Activated CD4-positive, alpha-beta memory T cell treated with anti-CD3 and anti-CD28 coated beads, Interleukin-2, amount 10 ng/mL, durations not matched to agents 7 days and 5 days (primary cell): ENCODE data around the gene TANGO6. TPM values are rescaled to one million over a fixed set of nuclear protein-coding genes. Genes with fewer than 3 reads are reported as not detected.
"Not testable (repeated sequence)": the region's sequence is repeated elsewhere in the genome, so short reads cannot be mapped to it uniquely, and the experiment has no call there.

ENCODE experiments used
- CTCF ChIA-PET: fragments of 350-600 bp; sonication (Branson Sonifier 250); formaldehyde crosslinking; loops from one replicate; lab custom pipeline; 2021; ENCODE audit warnings: antibody characterized with exemption, inconsistent platforms; lab: Charles Lee
- POLR2A ChIA-PET: fragments of 350-600 bp; sonication (Branson Sonifier 250); formaldehyde crosslinking; loops from one replicate; lab custom pipeline; 2021; ENCODE audit warnings: antibody characterized with exemption; lab: Charles Lee
- DNase-seq: peaks from one replicate; pipeline ENCODE4 v3.0.0-alpha.2; 2020
- H3K27ac Mint-ChIP-seq: one replicate; pipeline ENCODE4 v1.8.0; 2021; ENCODE audit warnings: mild to moderate bottlenecking, mixed read lengths
- H3K27me3 Mint-ChIP-seq: one replicate; pipeline ENCODE4 v1.8.0; 2021; ENCODE audit warnings: mixed read lengths
- H3K36me3 Mint-ChIP-seq: one replicate; pipeline ENCODE4 v1.8.0; 2021; ENCODE audit warnings: low read depth, mixed read lengths
- H3K4me1 Mint-ChIP-seq: one replicate; pipeline ENCODE4 v1.8.0; 2021; ENCODE audit warnings: mixed read lengths
- H3K4me3 Mint-ChIP-seq: one replicate; pipeline ENCODE4 v1.8.0; 2021; ENCODE audit warnings: mild to moderate bottlenecking, mixed read lengths
- H3K9me3 Mint-ChIP-seq: one replicate; pipeline ENCODE4 v1.8.0; 2021; ENCODE audit warnings: mixed read lengths
- total RNA-seq, 2 experiments: library from RNA; stranded (reverse); gene quantifications; one replicate each; pipeline ENCODE4 v1.2.3, GENCODE V29; 2021

Gene TANGO6
- total RNA-seq, 2 experiments from 2014 or later, result 20.7 to 22.3 TPM

DNA sequence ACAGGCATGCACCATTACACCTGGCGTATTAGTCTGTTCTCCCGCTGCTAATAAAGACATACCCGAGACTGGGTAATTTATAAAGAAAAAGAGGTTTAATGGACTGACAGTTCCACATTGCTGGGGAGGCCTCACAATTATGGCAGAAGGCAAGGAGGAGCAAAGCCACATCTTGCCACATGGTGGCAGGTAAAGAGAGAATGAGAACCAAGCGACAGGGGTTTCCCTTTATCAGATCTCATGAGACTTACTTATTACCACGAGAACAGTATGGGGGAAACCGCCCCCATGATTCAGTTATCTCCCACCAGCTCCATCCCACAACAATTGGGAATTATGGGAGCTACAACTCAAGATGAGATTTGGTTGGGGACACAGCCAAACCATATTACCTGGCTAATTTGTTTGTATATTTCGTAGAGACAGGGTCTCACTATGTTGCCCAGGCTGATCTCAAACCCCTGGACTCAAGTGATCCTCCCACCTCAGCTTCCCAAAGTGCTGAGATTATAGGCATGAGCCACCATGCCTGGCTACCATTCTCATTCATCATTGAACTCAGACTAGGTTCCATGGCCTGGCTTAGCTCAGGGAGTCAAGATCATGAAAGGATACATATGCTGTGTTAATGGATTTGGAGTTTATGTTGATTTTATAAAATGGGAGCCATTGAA is 147.0 kb downstream of the TANGO6 start:
- H3K9me3 Mint-ChIP-seq, H3K4me3 Mint-ChIP-seq, CTCF ChIA-PET, DNase-seq, H3K27ac Mint-ChIP-seq, H3K36me3 Mint-ChIP-seq, H3K4me1 Mint-ChIP-seq, POLR2A ChIA-PET, H3K27me3 Mint-ChIP-seq: not testable (repeated sequence)

DNA sequence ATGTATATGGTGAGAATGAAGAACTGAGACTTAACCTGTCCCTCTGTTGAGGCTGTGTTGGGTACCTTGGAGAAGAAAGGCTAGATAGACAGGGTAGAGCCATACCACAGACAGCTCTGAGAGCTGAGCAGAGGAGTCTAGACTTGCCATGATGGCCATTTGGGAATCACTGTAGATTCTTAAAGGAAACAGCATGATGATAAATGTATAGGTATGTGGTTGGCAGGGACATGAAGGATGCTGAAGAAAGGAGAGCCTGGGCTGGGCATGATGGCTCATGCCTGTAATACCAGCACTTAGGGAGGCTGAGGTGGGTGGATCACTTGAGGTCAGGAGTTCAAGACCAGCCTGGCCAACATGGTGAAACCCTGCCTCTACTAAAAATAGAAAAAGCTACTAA is 147.7 kb downstream of the TANGO6 start:
- CTCF ChIA-PET, result no interaction called here
- Mint-ChIP-seq H3K36me3 (no peaks in the 10 kb centered on the region), H3K27ac (no peak overlapping the region), H3K4me1 (no peaks in the 10 kb centered on the region), H3K9me3 (no peaks in the 10 kb centered on the region), H3K27me3 (no peaks in the 10 kb centered on the region), H3K4me3 (no peak overlapping the region)
- POLR2A ChIA-PET, result no interaction called here
- no peak for DNase-seq

DNA sequence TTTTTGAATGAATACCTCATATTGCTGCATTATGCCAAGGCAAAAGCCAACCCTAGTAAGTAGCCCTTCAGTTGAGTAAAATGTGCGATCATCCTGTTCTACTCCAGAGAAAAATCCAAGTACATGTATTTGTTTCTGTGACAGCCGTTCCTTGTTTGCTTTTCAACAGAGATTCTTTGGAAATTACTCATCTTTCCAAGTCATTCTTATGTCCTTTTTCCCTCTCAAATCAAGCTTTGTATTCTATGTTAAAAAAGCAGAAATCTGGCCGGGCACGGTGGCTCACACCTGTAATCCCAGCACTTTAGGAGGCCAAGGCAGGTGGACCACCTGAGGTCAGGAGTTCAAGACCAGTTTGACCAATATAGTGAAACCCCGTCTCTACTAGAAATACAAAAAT is 149.2 kb downstream of the TANGO6 start:
- no peaks in the 10 kb centered on the region for H3K9me3 Mint-ChIP-seq
- no peak overlapping the region for H3K4me3 Mint-ChIP-seq
- H3K4me1 Mint-ChIP-seq, result no peaks in the 10 kb centered on the region
- H3K36me3 Mint-ChIP-seq, result peaks cover 7% of the 10 kb centered on the region
- ChIA-PET CTCF (no interaction called here), POLR2A (no interaction called here)
- H3K27ac Mint-ChIP-seq, result no peak overlapping the region
- no peaks in the 10 kb centered on the region for H3K27me3 Mint-ChIP-seq
- no peak for DNase-seq

DNA sequence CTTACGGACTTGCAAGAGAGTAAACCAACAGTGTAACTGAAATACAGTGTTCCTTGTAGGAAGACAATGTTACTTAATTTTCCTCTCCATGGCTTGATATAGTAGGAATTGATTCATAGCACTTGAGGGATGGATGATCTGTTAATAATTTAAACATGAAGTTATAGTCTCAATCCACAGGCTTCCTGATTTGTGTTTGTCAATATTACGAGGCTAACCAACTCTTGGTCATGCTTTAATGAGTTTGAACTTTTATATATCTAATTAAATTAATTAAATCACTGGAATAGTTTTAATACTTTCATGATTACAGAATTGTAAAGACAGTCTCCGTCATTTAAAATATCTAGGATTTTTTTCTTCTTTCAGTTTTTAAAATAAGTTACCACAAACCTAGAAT is 150.1 kb downstream of the TANGO6 start:
- H3K27ac Mint-ChIP-seq, result no peak overlapping the region
- H3K9me3 Mint-ChIP-seq, result no peaks in the 10 kb centered on the region
- CTCF ChIA-PET, result no interaction called here
- H3K4me1 Mint-ChIP-seq, result no peaks in the 10 kb centered on the region
- POLR2A ChIA-PET, result no interaction called here
- peaks cover 7% of the 10 kb centered on the region for H3K36me3 Mint-ChIP-seq
- H3K27me3 Mint-ChIP-seq, result no peaks in the 10 kb centered on the region
- no peak for DNase-seq
- H3K4me3 Mint-ChIP-seq, result no peak overlapping the region

DNA sequence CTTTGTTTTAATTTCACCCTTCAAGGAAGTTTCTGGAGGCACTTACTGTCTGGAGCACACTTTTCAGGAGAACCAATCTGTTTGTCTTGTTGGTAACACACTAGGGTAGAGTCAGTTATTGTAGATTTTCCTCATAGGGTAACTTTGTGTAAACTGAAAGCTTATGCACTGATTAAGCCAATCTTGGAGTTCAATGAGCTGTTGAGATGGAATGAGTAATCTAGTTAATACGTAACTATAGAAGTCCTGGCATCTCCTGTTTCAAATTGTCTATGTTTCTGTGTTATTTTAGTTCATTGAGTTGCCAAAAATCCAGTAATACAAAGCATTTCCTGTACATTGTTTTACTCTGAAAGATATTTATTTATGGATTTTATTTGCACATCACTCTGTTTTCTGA is 150.6 kb downstream of the TANGO6 start:
- DNase-seq, result no peak
- POLR2A ChIA-PET, result no interaction called here
- Mint-ChIP-seq H3K4me1 (no peaks in the 10 kb centered on the region), H3K27me3 (no peaks in the 10 kb centered on the region), H3K4me3 (no peak overlapping the region), H3K27ac (no peak overlapping the region), H3K36me3 (peaks cover 7% of the 10 kb centered on the region), H3K9me3 (no peaks in the 10 kb centered on the region)
- CTCF ChIA-PET, result no interaction called here

DNA sequence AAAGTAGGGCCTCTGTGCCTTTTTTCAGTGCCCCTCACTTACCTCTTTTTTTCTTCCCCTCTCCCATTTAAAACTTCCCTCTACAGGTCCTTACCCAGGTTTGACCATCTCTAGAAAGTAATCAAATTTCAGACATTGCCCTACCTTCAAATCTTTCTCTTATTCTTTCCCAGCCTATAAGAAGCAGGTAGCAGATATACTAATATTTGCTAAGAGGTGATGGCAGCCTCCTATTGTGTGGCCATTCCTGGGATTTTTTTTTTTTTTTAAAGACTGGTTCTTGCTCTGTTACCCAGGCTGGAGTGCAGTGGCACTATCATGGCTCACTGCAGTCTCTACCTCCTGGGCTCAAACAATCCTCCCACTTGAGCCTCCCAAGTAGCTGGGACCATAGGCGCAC is 151.0 kb downstream of the TANGO6 start:
- Mint-ChIP-seq H3K4me1 (no peaks in the 10 kb centered on the region), H3K27ac (no peak overlapping the region), H3K27me3 (no peaks in the 10 kb centered on the region), H3K36me3 (peaks cover 7% of the 10 kb centered on the region), H3K9me3 (no peaks in the 10 kb centered on the region), H3K4me3 (no peak overlapping the region)
- CTCF ChIA-PET, result interaction anchor here (0.6 kb wide), 1 partner anchor 27 kb away, joined by 3 read pairs; no protein-coding TSS in a partner anchor
- no peak for DNase-seq
- POLR2A ChIA-PET, result no interaction called here

DNA sequence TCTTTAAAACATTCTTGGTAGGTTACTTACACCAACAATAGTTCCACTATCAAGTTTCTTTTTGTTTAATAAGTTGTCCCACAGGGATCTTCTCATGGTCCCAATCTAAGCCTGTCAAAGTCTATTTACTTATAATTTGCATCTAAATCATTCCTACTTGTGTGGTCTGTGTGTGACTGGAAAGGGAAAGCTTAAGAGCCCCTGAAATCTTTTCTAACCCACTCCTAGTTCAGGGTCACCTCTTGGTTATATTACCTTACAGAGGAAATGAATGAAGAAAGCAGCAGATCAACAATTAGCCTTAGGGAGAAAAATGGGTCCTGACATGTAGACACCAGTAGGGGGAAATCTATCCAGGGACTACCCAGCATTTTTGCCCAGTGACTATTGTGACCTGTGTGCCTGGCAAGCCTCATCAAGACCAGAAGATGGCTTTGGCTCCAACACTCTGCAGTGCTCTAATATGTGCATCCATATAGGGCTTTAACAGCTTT is 151.7 kb downstream of the TANGO6 start:
- CTCF ChIA-PET, result no interaction called here
- Mint-ChIP-seq H3K4me1 (no peaks in the 10 kb centered on the region), H3K27me3 (no peaks in the 10 kb centered on the region), H3K27ac (no peak overlapping the region), H3K36me3 (peaks cover 7% of the 10 kb centered on the region), H3K4me3 (no peak overlapping the region), H3K9me3 (no peaks in the 10 kb centered on the region)
- POLR2A ChIA-PET, result no interaction called here
- DNase-seq, result no peak

DNA sequence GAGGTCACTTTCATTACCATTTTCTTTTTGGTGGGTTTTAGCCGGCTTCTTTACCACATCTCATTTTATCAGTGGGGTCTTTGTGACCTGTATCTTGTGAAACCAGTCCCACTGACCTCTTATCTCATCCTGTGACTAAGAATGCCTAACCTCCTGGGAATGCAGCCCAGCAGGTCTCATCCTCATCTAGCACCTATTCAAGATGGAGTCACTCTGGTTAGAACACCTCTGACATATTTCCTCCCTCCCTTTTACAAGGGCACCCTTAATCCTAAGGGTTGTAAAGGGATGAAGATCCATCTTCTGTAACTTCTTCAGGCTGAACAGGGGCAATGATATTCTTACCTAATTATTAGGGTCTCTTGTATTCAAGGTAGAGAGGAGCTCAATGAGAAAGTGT is 154.2 kb downstream of the TANGO6 start:
- POLR2A ChIA-PET, result no interaction called here
- CTCF ChIA-PET, result no interaction called here
- no peaks in the 10 kb centered on the region for H3K27me3 Mint-ChIP-seq
- DNase-seq, result no peak
- H3K4me1 Mint-ChIP-seq, result no peaks in the 10 kb centered on the region
- H3K9me3 Mint-ChIP-seq, result peaks cover 4% of the 10 kb centered on the region
- H3K4me3 Mint-ChIP-seq, result no peak overlapping the region
- no peak overlapping the region for H3K27ac Mint-ChIP-seq
- H3K36me3 Mint-ChIP-seq, result peaks cover 17% of the 10 kb centered on the region

DNA sequence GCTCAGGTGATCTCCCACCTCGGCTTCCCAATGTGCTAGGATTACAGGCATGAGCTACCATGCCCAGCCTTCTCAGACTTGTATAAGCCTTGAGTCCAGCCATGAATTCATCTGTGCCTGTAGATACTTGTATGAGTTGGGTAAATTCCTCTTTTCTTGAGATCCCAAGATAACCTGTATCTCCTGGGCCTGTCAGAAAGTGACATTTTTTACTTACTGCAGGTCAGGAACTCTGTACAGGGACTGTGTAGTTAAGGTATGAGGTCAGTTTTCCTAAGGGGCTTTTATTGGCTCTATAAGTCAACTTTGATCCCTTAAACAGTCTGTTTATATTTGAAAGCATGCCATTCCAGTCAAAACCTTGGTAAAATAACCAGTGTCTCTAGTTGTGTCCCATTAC is 155.8 kb downstream of the TANGO6 start:
- peaks cover 26% of the 10 kb centered on the region for H3K36me3 Mint-ChIP-seq
- CTCF ChIA-PET, result no interaction called here
- POLR2A ChIA-PET, result no interaction called here
- H3K27ac Mint-ChIP-seq, result no peak overlapping the region
- peaks cover 12% of the 10 kb centered on the region for H3K9me3 Mint-ChIP-seq
- DNase-seq, result no peak
- H3K4me1 Mint-ChIP-seq, result no peaks in the 10 kb centered on the region
- H3K4me3 Mint-ChIP-seq, result no peak overlapping the region
- no peaks in the 10 kb centered on the region for H3K27me3 Mint-ChIP-seq

DNA sequence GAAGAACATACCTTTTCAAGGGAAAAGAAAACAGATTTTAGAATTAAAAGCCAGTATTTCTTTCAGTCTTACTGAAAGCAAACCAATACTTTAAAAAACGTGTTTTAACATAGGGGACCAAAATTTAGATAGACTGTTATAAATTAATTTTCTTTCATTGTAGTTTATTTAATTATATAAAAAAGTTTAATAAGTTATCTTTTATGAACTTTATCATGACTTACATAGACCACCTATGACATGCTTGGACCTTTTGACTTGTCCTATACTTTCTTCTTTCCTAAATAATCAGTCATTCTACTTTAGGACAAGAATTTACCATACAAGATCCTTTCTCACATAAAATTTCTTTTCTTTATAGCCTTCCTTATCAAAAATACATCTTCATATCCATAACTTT is 160.2 kb downstream of the TANGO6 start:
- CTCF ChIA-PET, result no interaction called here
- no peak overlapping the region for H3K4me3 Mint-ChIP-seq
- H3K9me3 Mint-ChIP-seq, result peaks cover 12% of the 10 kb centered on the region
- peaks cover 21% of the 10 kb centered on the region for H3K36me3 Mint-ChIP-seq
- no peaks in the 10 kb centered on the region for H3K4me1 Mint-ChIP-seq
- no peaks in the 10 kb centered on the region for H3K27me3 Mint-ChIP-seq
- no peak overlapping the region for H3K27ac Mint-ChIP-seq
- no peak for DNase-seq
- POLR2A ChIA-PET, result no interaction called here

DNA sequence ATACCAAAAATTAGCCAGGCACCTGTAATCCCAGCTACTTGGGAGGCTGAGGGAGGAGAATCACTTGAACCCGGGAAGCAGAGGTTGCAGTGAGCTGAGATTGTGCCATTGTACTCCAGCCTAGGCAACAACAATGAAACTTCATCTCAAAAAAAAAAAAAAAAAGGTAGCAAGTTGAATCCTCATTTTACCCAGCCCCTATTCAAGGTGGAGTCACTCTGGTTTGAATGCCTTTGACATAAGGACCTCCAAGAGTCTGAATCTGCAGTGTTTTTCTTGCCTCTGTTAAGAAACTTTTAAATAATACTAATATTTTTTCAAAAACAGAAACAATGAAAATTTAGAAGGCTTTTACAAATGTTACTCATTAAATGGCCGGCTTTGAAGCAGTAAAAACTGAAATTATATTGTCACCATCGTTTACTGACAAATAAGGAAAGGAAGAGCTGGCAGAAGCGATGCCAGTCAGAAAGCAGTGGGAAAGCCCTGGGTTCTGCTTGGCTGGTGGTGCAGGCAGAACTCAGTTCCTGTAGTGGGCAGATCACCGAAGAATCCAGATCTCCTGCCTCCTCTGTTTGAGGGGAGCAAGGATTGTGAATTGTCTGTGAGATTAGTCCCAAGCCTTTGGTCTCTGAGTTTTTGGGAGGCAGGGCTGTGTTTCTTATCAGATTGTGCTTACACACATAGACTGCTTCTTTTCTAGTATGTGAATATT is 162.5 kb downstream of the TANGO6 start:
- ChIA-PET CTCF (no interaction called here), POLR2A (no interaction called here)
- peaks cover 12% of the 10 kb centered on the region for H3K9me3 Mint-ChIP-seq
- DNase-seq, result no peak
- H3K27ac Mint-ChIP-seq, result no peak overlapping the region
- H3K27me3 Mint-ChIP-seq, result no peaks in the 10 kb centered on the region
- no peak overlapping the region for H3K4me3 Mint-ChIP-seq
- H3K36me3 Mint-ChIP-seq, result peaks cover 21% of the 10 kb centered on the region
- H3K4me1 Mint-ChIP-seq, result no peaks in the 10 kb centered on the region

DNA sequence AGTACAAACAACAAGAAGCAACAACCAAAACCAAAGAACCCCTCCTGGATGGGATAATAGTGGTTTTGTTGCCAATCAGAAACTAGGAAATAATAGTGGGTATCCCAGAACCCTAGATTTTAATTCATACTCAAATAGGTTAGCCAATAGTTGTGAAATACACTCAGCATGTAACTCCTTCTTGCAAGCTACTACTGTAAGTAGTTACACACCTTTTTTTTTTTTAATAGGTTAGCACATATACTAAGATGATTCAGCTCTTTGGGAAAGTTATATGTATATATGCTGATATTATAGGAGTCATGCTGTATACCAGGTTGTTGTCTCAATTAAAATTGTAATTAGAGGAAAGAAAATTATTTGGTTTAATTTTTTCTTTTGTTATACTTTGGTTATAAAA is 169.6 kb downstream of the TANGO6 start:
- H3K36me3 Mint-ChIP-seq, result peaks cover 5% of the 10 kb centered on the region
- no peak overlapping the region for H3K4me3 Mint-ChIP-seq
- DNase-seq, result no peak
- H3K4me1 Mint-ChIP-seq, result peaks cover 4% of the 10 kb centered on the region
- ChIA-PET POLR2A (no interaction called here), CTCF (no interaction called here)
- H3K9me3 Mint-ChIP-seq, result no peaks in the 10 kb centered on the region
- no peaks in the 10 kb centered on the region for H3K27me3 Mint-ChIP-seq
- H3K27ac Mint-ChIP-seq, result no peak overlapping the region

DNA sequence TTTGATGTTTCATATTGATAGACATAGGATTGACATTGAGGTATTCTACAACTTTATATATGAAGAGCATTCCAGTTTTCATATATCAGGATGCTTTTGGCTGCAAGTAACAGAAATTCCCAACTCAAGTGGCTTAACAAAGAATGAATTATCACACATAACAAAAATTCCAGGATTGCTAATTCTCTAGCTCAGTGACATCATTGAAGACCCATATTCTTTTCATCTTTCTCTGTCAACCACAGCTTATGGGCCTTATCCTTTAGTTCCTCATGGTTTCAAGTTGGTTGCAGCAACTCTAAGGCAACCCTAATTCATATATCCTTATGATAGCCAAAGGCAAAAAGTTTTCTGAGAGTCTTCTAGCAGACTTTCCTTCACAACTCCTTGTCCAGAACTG is 170.7 kb downstream of the TANGO6 start:
- no peak overlapping the region for H3K4me3 Mint-ChIP-seq
- POLR2A ChIA-PET, result no interaction called here
- H3K27me3 Mint-ChIP-seq, result no peaks in the 10 kb centered on the region
- peaks cover 5% of the 10 kb centered on the region for H3K36me3 Mint-ChIP-seq
- H3K27ac Mint-ChIP-seq, result no peak overlapping the region
- H3K4me1 Mint-ChIP-seq, result peaks cover 4% of the 10 kb centered on the region
- CTCF ChIA-PET, result no interaction called here
- no peaks in the 10 kb centered on the region for H3K9me3 Mint-ChIP-seq
- DNase-seq, result no peak

DNA sequence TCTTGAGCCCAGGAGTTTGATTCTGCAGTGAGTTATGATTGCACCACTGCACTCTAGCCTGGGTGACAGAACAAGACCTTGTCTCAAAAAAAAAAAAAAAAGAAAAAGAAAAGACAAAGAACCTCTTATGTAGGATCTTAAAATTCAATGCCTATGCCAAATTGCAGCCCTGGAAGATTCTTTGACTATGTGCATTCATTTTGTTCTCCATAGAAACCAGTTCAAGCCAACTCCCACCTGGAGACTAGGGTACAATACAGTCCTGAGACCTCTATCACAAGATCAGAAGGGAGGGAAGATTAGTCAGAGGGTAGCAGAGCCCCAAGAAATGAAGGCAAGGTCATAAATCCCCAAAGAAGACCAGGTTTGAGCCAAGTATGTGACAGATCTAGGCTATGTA is 171.5 kb downstream of the TANGO6 start:
- Mint-ChIP-seq H3K27ac (no peak overlapping the region), H3K36me3 (peaks cover 5% of the 10 kb centered on the region), H3K4me1 (peaks cover 4% of the 10 kb centered on the region), H3K4me3 (no peak overlapping the region), H3K27me3 (no peaks in the 10 kb centered on the region), H3K9me3 (no peaks in the 10 kb centered on the region)
- ChIA-PET POLR2A (no interaction called here), CTCF (no interaction called here)
- DNase-seq, result no peak
